ENCODE results near the gene MYBPH.

DNA sequence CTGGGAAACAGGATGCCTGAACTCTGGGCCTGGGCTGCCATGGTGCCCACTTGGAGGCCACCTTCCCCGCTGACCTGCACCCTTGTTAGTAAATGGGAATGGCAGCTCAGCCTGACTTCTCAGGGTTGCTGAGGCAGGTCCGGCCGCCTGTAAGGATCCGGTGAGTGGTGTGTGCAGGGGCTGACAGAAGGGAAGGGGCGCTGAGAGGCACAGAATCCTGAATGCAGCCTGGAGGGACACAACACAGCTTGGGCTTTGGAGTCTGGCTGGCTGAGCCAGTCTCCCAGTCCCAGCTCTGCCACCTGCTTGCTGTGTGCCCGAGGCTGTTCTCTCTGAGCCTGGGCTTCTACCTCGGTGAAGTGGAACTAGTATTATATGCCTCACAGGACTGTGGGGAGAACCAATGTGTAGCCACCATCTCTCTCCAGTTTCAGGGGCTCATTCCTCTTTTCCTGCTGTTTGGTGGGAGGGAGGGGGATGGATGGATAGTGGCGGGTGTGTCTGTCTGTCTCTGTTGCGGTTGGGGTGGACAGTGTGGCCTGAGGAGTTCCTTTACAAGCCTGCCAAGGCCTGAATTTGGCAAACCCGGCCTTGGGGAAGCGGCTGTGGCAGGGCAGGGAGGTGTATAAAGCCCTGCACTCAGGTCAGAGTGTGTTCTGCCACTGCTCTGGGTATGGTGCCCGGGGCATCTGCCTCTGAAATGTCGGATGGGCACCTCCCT is 30.1 kb downstream of the MYBPH start:
- TF ChIP-seq, protein P1, sequence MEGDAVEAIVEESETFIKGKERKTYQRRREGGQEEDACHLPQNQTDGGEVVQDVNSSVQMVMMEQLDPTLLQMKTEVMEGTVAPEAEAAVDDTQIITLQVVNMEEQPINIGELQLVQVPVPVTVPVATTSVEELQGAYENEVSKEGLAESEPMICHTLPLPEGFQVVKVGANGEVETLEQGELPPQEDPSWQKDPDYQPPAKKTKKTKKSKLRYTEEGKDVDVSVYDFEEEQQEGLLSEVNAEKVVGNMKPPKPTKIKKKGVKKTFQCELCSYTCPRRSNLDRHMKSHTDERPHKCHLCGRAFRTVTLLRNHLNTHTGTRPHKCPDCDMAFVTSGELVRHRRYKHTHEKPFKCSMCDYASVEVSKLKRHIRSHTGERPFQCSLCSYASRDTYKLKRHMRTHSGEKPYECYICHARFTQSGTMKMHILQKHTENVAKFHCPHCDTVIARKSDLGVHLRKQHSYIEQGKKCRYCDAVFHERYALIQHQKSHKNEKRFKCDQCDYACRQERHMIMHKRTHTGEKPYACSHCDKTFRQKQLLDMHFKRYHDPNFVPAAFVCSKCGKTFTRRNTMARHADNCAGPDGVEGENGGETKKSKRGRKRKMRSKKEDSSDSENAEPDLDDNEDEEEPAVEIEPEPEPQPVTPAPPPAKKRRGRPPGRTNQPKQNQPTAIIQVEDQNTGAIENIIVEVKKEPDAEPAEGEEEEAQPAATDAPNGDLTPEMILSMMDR (IDR thresholded peaks at IDR 0.05), result no peak
- no peak for TF ChIP-seq POLR2A (IDR thresholded peaks at IDR 0.05)
